Stomach smooth muscle (tissue), 2 donors: ENCODE results near the gene DAAM1.

Experiments
- H3K27ac ChIP-seq: one replicate; pipeline ENCODE4 v1.7.0; 2013; ENCODE audit warnings: mild to moderate bottlenecking, low read length, inconsistent platforms
- H3K27me3 ChIP-seq, 2 donors: one replicate each; pipeline ENCODE4 v1.7.0; 2013; ENCODE audit warnings: low read length in 2 of 2; ENCODE audit not compliant: insufficient read depth in 2 of 2, control insufficient read depth in 1 of 2
- H3K36me3 ChIP-seq, 2 donors: one replicate each; pipeline ENCODE4 v1.7.0; 2013; ENCODE audit warnings: low read length in 2 of 2; ENCODE audit not compliant: control insufficient read depth in 2 of 2, insufficient read depth in 2 of 2
- H3K4me1 ChIP-seq: one replicate; pipeline ENCODE4 v1.7.0; 2013; ENCODE audit warnings: low read length; ENCODE audit not compliant: control insufficient read depth, insufficient read depth
- H3K4me3 ChIP-seq, 2 donors: one replicate each; pipeline ENCODE4 v1.7.0; 2013; ENCODE audit warnings: low read length in 2 of 2
- H3K9ac ChIP-seq, 2 donors: one replicate each; pipeline ENCODE4 v1.7.0; 2013; ENCODE audit warnings: low read length in 2 of 2, mild to moderate bottlenecking in 1 of 2
- H3K9me3 ChIP-seq, 2 donors: one replicate each; pipeline ENCODE4 v1.7.0; 2013; ENCODE audit warnings: low read length in 2 of 2; ENCODE audit not compliant: control insufficient read depth in 2 of 2
- donor health status: healthy.
- donor health status: Pancreatic carcinoma.

DAAM1 gene

DNA sequence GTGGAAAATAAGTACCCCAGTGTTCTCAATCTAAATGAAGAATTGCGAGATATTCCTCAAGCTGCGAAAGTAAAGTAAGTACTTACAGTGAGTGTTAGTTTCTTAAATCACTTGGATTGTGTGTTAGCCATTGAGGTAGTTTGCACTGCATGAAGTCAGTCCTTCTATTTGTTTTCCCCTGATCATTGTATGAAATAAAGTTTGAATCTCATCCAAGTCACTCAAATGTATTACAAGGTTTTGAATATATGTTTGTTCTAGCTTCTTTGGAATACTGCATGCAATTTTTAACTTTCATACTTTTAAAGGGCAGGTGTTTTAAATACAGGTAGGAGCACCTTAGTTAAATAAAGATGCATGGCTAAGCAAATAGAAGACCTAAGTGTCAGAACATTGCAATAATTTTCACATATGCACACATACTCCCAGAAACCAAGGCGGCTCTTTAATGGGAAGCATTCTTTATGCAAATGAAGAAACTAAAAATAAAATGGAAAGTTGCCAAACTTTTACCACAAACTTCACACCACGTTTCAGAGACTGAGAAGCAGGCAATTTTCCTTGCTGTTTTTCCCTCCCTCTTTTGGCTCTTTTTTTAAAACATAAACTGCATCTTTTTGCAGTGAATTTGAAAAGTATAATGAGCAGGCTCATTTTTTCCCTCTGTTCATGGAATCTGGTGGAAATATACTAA is 171.1 kb downstream of the DAAM1 start:
- no peak overlapping the region for H3K4me3 ChIP-seq
- peaks cover 27% of the 10 kb centered on the region for H3K4me1 ChIP-seq
- no peak overlapping the region for H3K9ac ChIP-seq
- H3K27ac ChIP-seq = no peak overlapping the region
- H3K9me3 ChIP-seq = no peaks in the 10 kb centered on the region
- H3K27me3 ChIP-seq = no peaks in the 10 kb centered on the region
- H3K36me3 ChIP-seq = peaks cover 24 to 27% of the 10 kb centered on the region in 2 donors

DNA sequence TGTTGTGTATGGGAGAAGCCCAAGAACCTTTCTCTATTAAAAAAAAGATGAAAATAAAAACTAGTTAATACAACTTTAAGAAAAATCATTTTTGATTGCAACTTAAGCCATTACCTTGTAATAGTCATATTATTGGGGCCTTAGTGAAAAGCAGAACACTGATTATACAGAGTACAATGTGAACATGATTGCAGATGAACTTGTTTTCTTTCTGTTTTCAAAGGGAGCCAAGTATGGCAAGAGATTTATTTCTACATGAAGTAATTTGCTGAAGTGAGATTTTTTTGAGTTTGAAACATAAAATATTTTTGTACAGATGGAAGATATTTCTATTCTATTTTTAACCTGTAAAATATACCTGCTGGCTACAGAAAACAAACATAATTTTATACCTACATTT is 171.8 kb downstream of the DAAM1 start:
- Histone ChIP-seq H3K4me1 (peaks cover 24% of the 10 kb centered on the region), H3K9me3 (no peaks in the 10 kb centered on the region), H3K4me3 (no peak overlapping the region), H3K27ac (peak overlapping the region; percentile 56), H3K36me3 (peaks cover 27 to 34% of the 10 kb centered on the region in 2 donors), H3K9ac (no peak overlapping the region), H3K27me3 (no peaks in the 10 kb centered on the region)

DNA sequence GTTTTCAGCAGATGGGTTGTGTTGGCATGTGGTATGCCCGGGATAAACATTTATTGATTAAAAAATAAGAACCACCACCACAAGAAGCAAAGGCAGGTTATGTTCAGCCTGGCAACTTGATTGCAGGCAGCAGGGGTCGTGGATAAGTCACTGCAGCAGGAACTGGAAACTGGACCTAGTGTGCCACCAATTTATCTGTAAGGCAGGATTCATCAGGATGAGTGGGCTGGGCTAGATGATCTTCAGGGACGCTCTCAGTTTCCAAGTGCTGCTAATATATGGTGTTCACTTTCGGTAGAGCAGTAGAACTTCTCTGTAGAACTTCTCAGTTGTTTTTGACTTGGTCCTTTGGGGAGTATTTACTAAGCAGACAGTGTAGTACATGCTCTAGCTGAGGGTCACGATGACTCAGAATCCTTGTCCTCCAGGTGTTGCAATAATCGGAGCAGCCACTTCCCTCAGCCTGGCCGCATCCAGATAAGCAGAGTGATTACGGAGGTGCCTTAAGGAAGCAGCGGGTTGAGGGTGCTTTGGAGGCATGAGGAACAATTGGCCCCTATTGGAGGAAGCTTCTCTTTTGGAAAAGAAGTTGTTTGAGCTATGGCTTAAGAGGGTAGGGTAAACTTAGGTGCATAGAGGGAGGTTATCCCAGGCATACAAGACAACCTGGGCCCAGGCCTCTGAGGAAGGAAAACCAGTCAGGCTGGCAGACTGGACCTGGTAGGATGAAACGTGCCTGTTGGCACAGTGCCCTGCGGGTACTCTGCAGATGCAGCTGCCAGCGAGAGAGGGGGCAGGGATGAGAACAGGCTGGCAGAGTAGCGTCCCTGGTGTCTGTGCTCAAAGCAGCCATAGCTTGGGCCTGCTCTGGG is 172.7 kb downstream of the DAAM1 start:
- H3K27me3 ChIP-seq = no peaks in the 10 kb centered on the region
- no peak overlapping the region for H3K9ac ChIP-seq
- peaks cover 21 to 28% of the 10 kb centered on the region in 2 donors for H3K36me3 ChIP-seq
- H3K9me3 ChIP-seq = no peaks in the 10 kb centered on the region
- H3K4me1 ChIP-seq = peaks cover 24% of the 10 kb centered on the region
- peak overlapping the region; percentile 56 for H3K27ac ChIP-seq
- peak overlapping the region in 1 of 2 donors; percentile 17 for H3K4me3 ChIP-seq

DNA sequence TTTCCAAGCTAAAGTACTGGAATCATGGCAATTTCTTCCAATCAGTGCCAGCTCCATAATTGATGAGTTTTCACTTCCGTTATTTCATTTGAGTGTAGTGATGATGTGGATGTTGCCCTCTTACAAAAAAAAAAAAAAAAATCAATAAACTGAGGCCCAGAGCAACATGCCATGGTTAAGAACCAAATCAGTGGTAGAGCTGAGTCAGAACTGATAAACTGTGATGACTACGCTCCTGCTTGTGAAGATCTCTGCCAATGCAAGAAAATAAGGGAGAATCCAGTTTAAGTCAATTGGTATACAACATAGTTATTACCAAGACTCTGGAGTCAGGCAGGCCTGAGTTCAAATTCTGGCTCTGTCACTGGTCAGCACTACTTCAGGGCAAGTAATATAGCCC is 174.0 kb downstream of the DAAM1 start:
- Histone ChIP-seq H3K4me1 (peaks cover 24% of the 10 kb centered on the region), H3K9me3 (no peaks in the 10 kb centered on the region), H3K36me3 (peaks cover 12 to 22% of the 10 kb centered on the region in 2 donors), H3K4me3 (no peak overlapping the region), H3K9ac (no peak overlapping the region), H3K27me3 (no peaks in the 10 kb centered on the region), H3K27ac (no peak overlapping the region)

DNA sequence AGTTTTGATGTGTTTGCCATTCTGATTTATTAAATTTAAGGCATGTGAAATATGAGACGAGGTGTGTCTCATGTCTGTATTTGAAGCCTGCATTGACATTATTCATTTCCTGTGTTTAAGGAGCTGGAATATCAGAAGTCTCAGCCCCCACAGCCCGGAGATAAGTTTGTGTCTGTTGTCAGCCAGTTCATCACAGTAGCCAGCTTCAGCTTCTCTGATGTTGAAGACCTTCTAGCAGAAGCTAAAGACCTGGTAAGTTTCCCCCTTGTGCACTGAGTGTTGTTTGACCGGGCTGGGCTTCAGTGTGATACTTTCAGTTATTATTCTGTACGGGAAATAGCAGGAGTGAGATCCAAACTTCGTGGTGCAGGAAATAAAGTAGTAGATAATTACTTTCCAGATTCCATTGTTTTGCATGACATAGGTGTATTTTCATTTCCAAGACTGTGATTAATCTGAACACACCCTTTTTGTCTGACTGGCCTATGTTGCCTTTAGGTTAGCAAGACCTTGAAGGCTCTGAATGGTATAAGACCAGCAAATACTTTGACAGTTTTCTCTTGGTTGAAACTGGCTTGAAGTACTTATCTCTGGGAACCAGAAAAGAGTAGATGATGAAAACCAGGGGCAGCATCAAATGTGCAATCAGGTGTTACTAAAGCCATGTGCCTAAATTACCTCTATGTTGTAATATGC is 175.2 kb downstream of the DAAM1 start:
- Histone ChIP-seq H3K27ac (no peak overlapping the region), H3K9me3 (no peaks in the 10 kb centered on the region), H3K9ac (no peak overlapping the region), H3K36me3 (peaks cover 20 to 32% of the 10 kb centered on the region in 2 donors), H3K4me3 (no peak overlapping the region), H3K27me3 (no peaks in the 10 kb centered on the region), H3K4me1 (peaks cover 14% of the 10 kb centered on the region)

DNA sequence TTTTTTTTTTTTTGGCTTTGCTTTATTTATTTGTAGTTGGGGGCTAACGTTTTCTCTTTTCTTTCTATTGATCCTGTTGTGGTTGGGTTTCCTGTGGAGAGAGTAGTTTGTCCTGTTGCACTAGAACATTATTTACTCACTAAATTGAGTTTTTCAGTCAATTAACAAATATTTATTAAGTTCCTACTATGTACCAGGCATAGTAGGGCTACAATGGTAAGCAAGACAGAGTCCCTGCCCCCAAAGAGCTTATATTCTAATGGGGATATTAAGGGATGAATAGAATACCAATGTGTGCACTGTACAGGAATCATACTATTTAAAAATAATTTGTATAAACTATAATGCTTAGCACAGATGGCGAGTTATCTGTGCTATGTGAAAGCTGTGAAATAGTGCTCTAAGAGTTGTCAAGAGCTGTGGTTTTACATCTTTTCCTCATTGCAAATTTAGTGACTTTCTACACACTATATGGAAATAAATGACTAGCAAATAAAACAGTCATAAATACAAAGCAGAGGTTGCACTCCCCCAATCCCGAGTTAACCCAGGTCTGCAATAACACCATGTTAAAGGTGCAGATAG is 181.8 kb downstream of the DAAM1 start:
- Histone ChIP-seq H3K27ac (no peak overlapping the region), H3K9ac (no peak overlapping the region), H3K4me1 (no peaks in the 10 kb centered on the region), H3K27me3 (no peaks in the 10 kb centered on the region), H3K36me3 (peaks cover 13 to 17% of the 10 kb centered on the region in 2 donors), H3K4me3 (no peak overlapping the region), H3K9me3 (no peaks in the 10 kb centered on the region)

DNA sequence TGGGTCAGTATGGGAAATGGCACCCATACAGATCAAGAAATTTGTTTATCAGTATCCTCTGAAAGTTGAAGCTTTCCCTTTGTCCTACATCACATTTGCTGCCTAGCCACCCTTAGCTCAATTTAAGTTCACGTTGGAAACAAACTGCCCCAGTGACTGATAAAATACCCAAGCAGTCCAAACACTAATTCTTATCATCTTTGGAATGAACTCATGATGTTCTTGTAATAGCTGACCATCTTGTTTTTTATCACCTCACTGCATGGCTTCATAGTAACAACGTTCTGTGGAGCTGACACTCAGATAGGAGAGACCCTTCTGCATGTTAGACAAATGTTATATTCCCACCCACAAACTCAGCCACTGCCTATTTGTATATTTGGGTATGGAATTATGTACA is 183.3 kb downstream of the DAAM1 start:
- Histone ChIP-seq H3K4me3 (no peak overlapping the region), H3K36me3 (peaks cover 13 to 17% of the 10 kb centered on the region in 2 donors), H3K4me1 (no peaks in the 10 kb centered on the region), H3K9ac (no peak overlapping the region), H3K9me3 (no peaks in the 10 kb centered on the region), H3K27me3 (no peaks in the 10 kb centered on the region), H3K27ac (no peak overlapping the region)

DNA sequence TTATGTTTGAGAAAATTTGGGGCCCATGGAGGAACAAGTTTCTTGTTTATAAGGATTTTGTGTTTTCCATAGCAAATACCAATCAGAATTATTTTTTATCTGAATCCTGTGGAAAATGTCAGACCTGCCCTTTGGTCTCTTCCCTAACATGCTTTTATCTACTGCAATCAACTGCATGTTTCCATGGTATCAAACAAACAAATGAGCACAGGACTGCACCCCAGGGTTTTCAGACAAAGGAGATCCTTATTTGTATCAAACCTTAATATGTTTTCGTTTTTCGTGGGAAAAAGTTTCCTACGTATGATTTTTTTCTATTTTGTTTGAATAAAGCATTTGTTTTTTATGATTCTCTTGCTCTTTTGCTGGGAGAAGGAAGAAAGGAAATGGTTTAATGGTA is 185.6 kb downstream of the DAAM1 start:
- Histone ChIP-seq H3K27me3 (no peaks in the 10 kb centered on the region), H3K9me3 (no peaks in the 10 kb centered on the region)

DNA sequence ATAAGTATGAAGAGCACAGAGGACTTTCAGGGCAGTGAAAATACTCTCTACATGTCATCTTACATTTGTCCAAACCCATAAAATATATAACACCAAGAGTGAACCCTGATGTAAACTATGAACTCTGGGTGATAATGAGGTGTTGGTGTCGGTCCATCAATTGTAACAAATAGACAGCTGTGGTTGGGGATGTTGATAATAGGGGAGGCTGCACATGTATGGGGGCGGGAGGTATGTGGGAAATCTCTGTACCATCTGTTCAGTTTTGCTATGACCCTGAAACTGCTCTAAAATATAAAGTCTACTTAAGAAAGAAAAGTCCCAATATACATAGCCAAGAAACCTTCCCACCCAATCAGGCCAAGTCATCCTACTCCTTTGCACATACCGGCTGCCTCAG is 188.2 kb downstream of the DAAM1 start:
- H3K36me3 ChIP-seq = no peaks in the 10 kb centered on the region
- peaks cover 7% of the 10 kb centered on the region for H3K4me1 ChIP-seq
- no peak overlapping the region for H3K4me3 ChIP-seq
- H3K27ac ChIP-seq = peak overlapping the region; percentile 42
- H3K9me3 ChIP-seq = no peaks in the 10 kb centered on the region
- H3K27me3 ChIP-seq = no peaks in the 10 kb centered on the region
- H3K9ac ChIP-seq = no peak overlapping the region

More for the DNA sequence above, 185.6 kb downstream of the DAAM1 start:
- Histone ChIP-seq H3K36me3 (peaks cover 0 to 1% of the 10 kb centered on the region in 2 donors), H3K27ac (no peak overlapping the region), H3K4me3 (no peak overlapping the region), H3K9ac (no peak overlapping the region), H3K4me1 (peaks cover 7% of the 10 kb centered on the region)

DNA sequence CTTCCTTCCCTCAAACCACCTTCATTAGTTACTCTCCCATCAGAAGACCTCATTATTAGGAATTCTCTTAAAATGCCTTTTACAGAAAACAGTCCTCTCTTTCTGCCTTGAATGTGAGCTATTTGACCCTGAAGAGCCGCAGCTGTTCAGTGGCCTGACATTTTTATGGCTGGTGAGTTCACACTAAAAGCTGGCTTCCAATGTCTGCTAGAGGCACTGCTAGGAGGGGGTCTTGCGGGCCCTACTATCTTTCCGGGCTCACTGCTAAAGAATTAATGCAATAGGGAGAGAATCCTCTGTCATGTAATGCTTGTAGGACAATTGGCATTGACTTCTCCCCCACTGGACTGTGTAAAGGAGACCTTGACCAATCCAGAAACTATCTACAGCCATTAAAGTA is 189.0 kb downstream of the DAAM1 start:
- Histone ChIP-seq H3K4me3 (no peak overlapping the region), H3K4me1 (peaks cover 7% of the 10 kb centered on the region), H3K9ac (no peak overlapping the region), H3K36me3 (no peaks in the 10 kb centered on the region), H3K27me3 (no peaks in the 10 kb centered on the region), H3K9me3 (no peaks in the 10 kb centered on the region), H3K27ac (peak overlapping the region; percentile 42)
